ENCODE data around the gene TRNP1. TPM values are rescaled to one million over a fixed set of nuclear protein-coding genes. Genes with fewer than 3 reads are reported as not detected.

TRNP1 gene
- polyA plus RNA-seq, 1 donor (not counting 4 experiments of a cell fraction or from before 2014, with no cell fraction given), result 164 TPM

GRCh38 chr1:27006683-27007082 is 13.2 kb downstream of the TRNP1 start:
- H3K4me2 ChIP-seq (ENCODE audit: control insufficient read depth, extremely low read depth, insufficient read depth, low read depth, low read length), result no peak overlapping the region
- H3K27ac ChIP-seq (ENCODE audit: control insufficient read depth, insufficient read depth, low read length), result no peak overlapping the region
- H2AFZ ChIP-seq (ENCODE audit: control insufficient read depth, low read length), result no peak overlapping the region
- H3K36me3 ChIP-seq (ENCODE audit: control insufficient read depth in 2 of 2, extremely low read depth in 1 of 2, insufficient read depth in 2 of 2, low read length in 2 of 2), result peaks cover 11 to 36% of the 10 kb centered on the region in 2 experiments
- H3K9me3 ChIP-seq (ENCODE audit: control insufficient read depth, low read depth, low read length), result no peaks in the 10 kb centered on the region
- H3K4me3 ChIP-seq (ENCODE audit: control insufficient read depth in 2 of 3, extremely low read depth in 1 of 3, insufficient read depth in 2 of 3, low read depth in 1 of 3, low read length in 3 of 3), result no peak overlapping the region
- DNase-seq (ENCODE audit: low read depth, low spot score), result no peak
- FAIRE-seq, result no peak
- H3K9me1 ChIP-seq (ENCODE audit: control insufficient read depth, extremely low read depth, insufficient read depth, low read length), result peaks cover 7% of the 10 kb centered on the region
- peaks cover 61% of the 10 kb centered on the region for H3K79me2 ChIP-seq (ENCODE audit: control insufficient read depth, insufficient read depth, low read length)
- no peaks in the 10 kb centered on the region for H3K27me3 ChIP-seq (ENCODE audit: control insufficient read depth, extremely low read depth, insufficient read depth, low read length)
- dilution Hi-C loops (cut with MboI; ENCODE audit: extremely low pct_ligation_motif_present, low sequenced_read_pairs), result no loop called here
- H3K4me1 ChIP-seq (ENCODE audit: control insufficient read depth, extremely low read depth, insufficient read depth, low read length), result peaks cover 56% of the 10 kb centered on the region
- TF ChIP-seq EZH2 (IDR thresholded peaks at IDR 0.05; ENCODE audit: low read length), result no peak
- TF ChIP-seq CTCF (optimal IDR thresholded peaks at IDR 0.05 in 1 of 3, IDR thresholded peaks at IDR 0.05 in 1 of 3, conservative IDR thresholded peaks at IDR 0.05 in 1 of 3; ENCODE audit: extremely low read depth in 1 of 3, insufficient read depth in 2 of 3, low read length in 3 of 3), result no peak
- peaks cover 17% of the 10 kb centered on the region for H4K20me1 ChIP-seq (ENCODE audit: control insufficient read depth, extremely low read depth, insufficient read depth, low read length)
- H3K9ac ChIP-seq (ENCODE audit: control insufficient read depth, extremely low read depth, insufficient read depth, low read length), result no peak overlapping the region

- H3K4me3 ChIP-seq (ENCODE audit: control insufficient read depth in 2 of 3, extremely low read depth in 1 of 3, insufficient read depth in 2 of 3, low read depth in 1 of 3, low read length in 3 of 3), result no peak overlapping the region
- dilution Hi-C loops (cut with MboI; ENCODE audit: extremely low pct_ligation_motif_present, low sequenced_read_pairs), result no loop called here
- peaks cover 17% of the 10 kb centered on the region for H4K20me1 ChIP-seq (ENCODE audit: control insufficient read depth, extremely low read depth, insufficient read depth, low read length)
- no peak overlapping the region for H3K27ac ChIP-seq (ENCODE audit: control insufficient read depth, insufficient read depth, low read length)
- TF ChIP-seq CTCF (optimal IDR thresholded peaks at IDR 0.05 in 1 of 3, IDR thresholded peaks at IDR 0.05 in 1 of 3, conservative IDR thresholded peaks at IDR 0.05 in 1 of 3; ENCODE audit: extremely low read depth in 1 of 3, insufficient read depth in 2 of 3, low read length in 3 of 3) (no peak), EZH2 (IDR thresholded peaks at IDR 0.05; ENCODE audit: low read length) (no peak)
- H2AFZ ChIP-seq (ENCODE audit: control insufficient read depth, low read length), result no peak overlapping the region
- DNase-seq (ENCODE audit: low read depth, low spot score), result no peak
- H3K79me2 ChIP-seq (ENCODE audit: control insufficient read depth, insufficient read depth, low read length), result peaks cover 70% of the 10 kb centered on the region
- H3K27me3 ChIP-seq (ENCODE audit: control insufficient read depth, extremely low read depth, insufficient read depth, low read length), result no peaks in the 10 kb centered on the region
- H3K9me3 ChIP-seq (ENCODE audit: control insufficient read depth, low read depth, low read length), result no peaks in the 10 kb centered on the region
- peak overlapping the region; percentile 31 for H3K4me2 ChIP-seq (ENCODE audit: control insufficient read depth, extremely low read depth, insufficient read depth, low read depth, low read length)
- peaks cover 10 to 31% of the 10 kb centered on the region in 2 experiments for H3K36me3 ChIP-seq (ENCODE audit: control insufficient read depth in 2 of 2, extremely low read depth in 1 of 2, insufficient read depth in 2 of 2, low read length in 2 of 2)
- peaks cover 46% of the 10 kb centered on the region for H3K4me1 ChIP-seq (ENCODE audit: control insufficient read depth, extremely low read depth, insufficient read depth, low read length)
- FAIRE-seq, result peak; percentile 5
- peaks cover 7% of the 10 kb centered on the region for H3K9me1 ChIP-seq (ENCODE audit: control insufficient read depth, extremely low read depth, insufficient read depth, low read length)
- no peak overlapping the region for H3K9ac ChIP-seq (ENCODE audit: control insufficient read depth, extremely low read depth, insufficient read depth, low read length)
Observed at GRCh38 chr1:27007909-27008582, 14.6 kb downstream of the TRNP1 start.

Measured in keratinocyte (primary cell).